K562 (cell line): Measurements from ENCODE around the gene HEPACAM. TPM values are rescaled to one million over a fixed set of nuclear protein-coding genes. Genes with fewer than 3 reads are reported as not detected.

Experiments used
- GABPA ChIP-seq: fragments of 200-800 bp; sonication (Bioruptor generic); conservative IDR thresholded peaks from 2 replicates; pipeline ENCODE4 v1.6.1; 2016; ENCODE audit warnings: low read depth, missing genetic modification characterization, missing compliant biosample characterization
- HDAC1 ChIP-seq, 2 experiments: fragments of 450-650 bp; IDR thresholded peaks; 2 replicates each; pipeline ENCODE4 v1.6.1; 2016 to 2017; ENCODE audit warnings: inconsistent platforms in 1 of 2, mild to moderate bottlenecking in 1 of 2, moderate library complexity in 1 of 2
- HMG20A ChIP-seq: fragments of 450-650 bp; formaldehyde crosslinking; conservative IDR thresholded peaks from 2 replicates; pipeline ENCODE4 v1.4.0; 2020; ENCODE audit warnings: mild to moderate bottlenecking, mixed read lengths
- MAFF ChIP-seq: IDR thresholded peaks from 2 replicates; pipeline ENCODE4 v1.6.1; 2012; ENCODE audit warnings: low read length, improper control_type of control experiment
- SAFB2 ChIP-seq: fragments of 200-400 bp; formaldehyde crosslinking; IDR thresholded peaks from 2 replicates; pipeline ENCODE4 v1.6.1; 2018; ENCODE audit warnings: borderline replicate concordance, low read length, low read depth, moderate library complexity; ENCODE audit not compliant: severe bottlenecking
- SREBF1 ChIP-seq: fragments of 150-350 bp; IDR thresholded peaks from 2 replicates; pipeline ENCODE4 v1.6.1; 2014; ENCODE audit warnings: antibody characterized with exemption, low read depth, low read length, borderline replicate concordance
- ZNF347 ChIP-seq: fragments of 450-650 bp; formaldehyde crosslinking; IDR thresholded peaks from 2 replicates; pipeline ENCODE4 v1.4.0; 2020; ENCODE audit warnings: low read depth, mild to moderate bottlenecking, moderate library complexity
- polyA plus RNA-seq, 8 experiments: library from polyadenylated mRNA; depleted of rRNA in 4 of 8; stranded (reverse) in 5 of 8; unstranded in 3 of 8; fragments of >200 nt; fragmentation: Nextera tagmentation in 2 of 8; fragmentation: Illumina TruSeq in 1 of 8; extraction: Ambion mirVana in 2 of 8; extraction: Trizol in 1 of 8; gene quantifications; 2 replicates each; pipeline versions ENCODE4 v1.2.1 to v1.2.3, GENCODE V29; 2011 to 2014; ENCODE audit warnings: inconsistent platforms in 1 of 8, missing spikeins in 1 of 8
- total RNA-seq, 7 experiments: library from RNA; depleted of rRNA in 6 of 7; stranded (reverse); fragments of >200 nt in 6 of 7; fragmentation: Illumina TruSeq in 2 of 7; extraction: Trizol in 2 of 7; gene quantifications; 2 replicates each; pipeline versions ENCODE4 v1.2.1 to v1.2.3, GENCODE V29; 2011 to 2021; ENCODE audit warnings: low replicate concordance in 1 of 7
- TF ChIP-seq, protein P1 (sequence below): sonication (generic); formaldehyde crosslinking; IDR thresholded peaks from 2 replicates; pipeline ENCODE4 v1.8.0; 2022; ENCODE audit warnings: mild to moderate bottlenecking, missing genetic modification reagents
- TF ChIP-seq, protein P2 (sequence below): sonication (generic); formaldehyde crosslinking; IDR thresholded peaks from 2 replicates; pipeline ENCODE4 v1.8.0; 2022; ENCODE audit warnings: mild to moderate bottlenecking, low read depth, missing genetic modification reagents
- TF ChIP-seq, protein P3 (sequence below): fragments of 450-650 bp; IDR thresholded peaks from 2 replicates; pipeline ENCODE4 v1.6.1; 2018; ENCODE audit warnings: mild to moderate bottlenecking, low read depth; ENCODE audit not compliant: partially characterized antibody
- TF ChIP-seq, protein P4 (sequence below): fragments of 450-650 bp; IDR thresholded peaks from 2 replicates; pipeline ENCODE4 v1.6.1; 2016
- TF ChIP-seq, protein P5 (sequence below), 2 experiments: fragments of 250-450 bp in 1 of 2; fragments of 450-650 bp in 1 of 2; sonication (Bioruptor Pico) in 1 of 2; IDR thresholded peaks; 2 replicates each; pipeline versions ENCODE4 v1.6.1 to v1.8.0; 2016 to 2021; ENCODE audit warnings: mild to moderate bottlenecking in 2 of 2, moderate library complexity in 2 of 2, missing compliant biosample characterization in 1 of 2, missing genetic modification characterization in 1 of 2
- TF ChIP-seq, protein P6 (sequence below): fragments of 450-650 bp; formaldehyde crosslinking; IDR thresholded peaks from 2 replicates; pipeline ENCODE4 v1.4.0; 2022; ENCODE audit warnings: mild to moderate bottlenecking, moderate library complexity
- TF ChIP-seq, protein P7 (sequence below): sonication (generic); formaldehyde crosslinking; IDR thresholded peaks from 2 replicates; pipeline ENCODE4 v1.8.1; 2023; ENCODE audit warnings: mild to moderate bottlenecking, missing genetic modification reagents

Gene HEPACAM
- total and polyA plus RNA-seq, 9 of the 15 experiments (the other 6 are each of a cell fraction or from before 2014, with no cell fraction given) = not detected

DNA sequence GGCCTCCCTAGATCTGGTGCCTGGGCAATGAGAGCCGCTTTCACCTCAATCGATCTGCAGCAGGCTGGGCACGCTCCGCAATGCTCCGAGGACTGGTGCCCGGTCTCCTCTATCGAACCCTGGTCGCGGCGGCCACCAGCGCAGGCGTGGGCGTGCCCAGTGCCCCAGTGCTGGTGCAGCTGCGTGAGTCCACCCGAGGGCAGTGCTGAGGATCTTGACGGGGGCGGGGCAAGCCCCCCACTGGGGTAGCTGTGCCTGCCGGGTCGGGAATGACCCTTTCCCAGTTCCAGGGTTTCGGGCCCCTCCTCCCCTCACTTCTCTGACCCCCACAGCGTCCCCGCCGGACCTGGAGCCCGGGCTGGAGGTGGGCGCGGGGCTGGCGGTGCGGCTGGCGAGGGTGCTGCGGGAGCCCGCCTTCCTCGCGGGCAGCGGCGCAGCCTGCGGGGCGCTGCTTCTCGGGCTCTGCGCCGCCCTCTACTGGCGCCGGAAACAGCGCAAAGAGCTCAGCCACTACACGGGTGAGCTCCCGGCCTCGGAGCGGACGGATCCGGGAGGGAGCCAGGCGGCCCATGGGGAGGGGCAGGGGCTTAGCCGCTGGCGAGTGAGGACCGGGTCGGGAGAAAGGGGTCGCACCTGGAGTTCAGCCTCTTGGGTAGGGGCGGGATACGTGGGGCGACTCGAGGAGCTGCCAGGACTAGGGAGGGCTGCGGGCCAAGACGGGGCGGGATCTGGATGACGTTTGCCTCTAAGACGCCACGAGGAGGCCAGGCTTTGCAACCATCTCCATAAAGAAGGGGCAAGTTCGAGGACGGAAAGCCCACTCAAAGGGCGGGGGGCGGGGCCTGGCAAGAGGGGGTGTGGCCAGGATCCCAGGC is 59.7 kb downstream of the HEPACAM start (continued):
- no peak for TF ChIP-seq SREBF1
- TF ChIP-seq, protein P1, sequence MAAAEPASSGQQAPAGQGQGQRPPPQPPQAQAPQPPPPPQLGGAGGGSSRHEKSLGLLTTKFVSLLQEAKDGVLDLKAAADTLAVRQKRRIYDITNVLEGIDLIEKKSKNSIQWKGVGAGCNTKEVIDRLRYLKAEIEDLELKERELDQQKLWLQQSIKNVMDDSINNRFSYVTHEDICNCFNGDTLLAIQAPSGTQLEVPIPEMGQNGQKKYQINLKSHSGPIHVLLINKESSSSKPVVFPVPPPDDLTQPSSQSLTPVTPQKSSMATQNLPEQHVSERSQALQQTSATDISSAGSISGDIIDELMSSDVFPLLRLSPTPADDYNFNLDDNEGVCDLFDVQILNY (CRISPR knock-in tag) = no peak
- TF ChIP-seq, protein P2, sequence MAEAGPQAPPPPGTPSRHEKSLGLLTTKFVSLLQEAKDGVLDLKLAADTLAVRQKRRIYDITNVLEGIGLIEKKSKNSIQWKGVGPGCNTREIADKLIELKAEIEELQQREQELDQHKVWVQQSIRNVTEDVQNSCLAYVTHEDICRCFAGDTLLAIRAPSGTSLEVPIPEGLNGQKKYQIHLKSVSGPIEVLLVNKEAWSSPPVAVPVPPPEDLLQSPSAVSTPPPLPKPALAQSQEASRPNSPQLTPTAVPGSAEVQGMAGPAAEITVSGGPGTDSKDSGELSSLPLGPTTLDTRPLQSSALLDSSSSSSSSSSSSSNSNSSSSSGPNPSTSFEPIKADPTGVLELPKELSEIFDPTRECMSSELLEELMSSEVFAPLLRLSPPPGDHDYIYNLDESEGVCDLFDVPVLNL (CRISPR knock-in tag) = no peak
- TF ChIP-seq, protein P3, sequence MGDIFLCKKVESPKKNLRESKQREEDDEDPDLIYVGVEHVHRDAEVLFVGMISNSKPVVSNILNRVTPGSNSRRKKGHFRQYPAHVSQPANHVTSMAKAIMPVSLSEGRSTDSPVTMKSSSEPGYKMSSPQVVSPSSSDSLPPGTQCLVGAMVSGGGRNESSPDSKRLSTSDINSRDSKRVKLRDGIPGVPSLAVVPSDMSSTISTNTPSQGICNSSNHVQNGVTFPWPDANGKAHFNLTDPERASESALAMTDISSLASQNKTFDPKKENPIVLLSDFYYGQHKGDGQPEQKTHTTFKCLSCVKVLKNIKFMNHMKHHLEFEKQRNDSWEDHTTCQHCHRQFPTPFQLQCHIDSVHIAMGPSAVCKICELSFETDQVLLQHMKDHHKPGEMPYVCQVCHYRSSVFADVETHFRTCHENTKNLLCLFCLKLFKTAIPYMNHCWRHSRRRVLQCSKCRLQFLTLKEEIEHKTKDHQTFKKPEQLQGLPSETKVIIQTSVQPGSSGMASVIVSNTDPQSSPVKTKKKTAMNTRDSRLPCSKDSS = no peak
- TF ChIP-seq, protein P4, sequence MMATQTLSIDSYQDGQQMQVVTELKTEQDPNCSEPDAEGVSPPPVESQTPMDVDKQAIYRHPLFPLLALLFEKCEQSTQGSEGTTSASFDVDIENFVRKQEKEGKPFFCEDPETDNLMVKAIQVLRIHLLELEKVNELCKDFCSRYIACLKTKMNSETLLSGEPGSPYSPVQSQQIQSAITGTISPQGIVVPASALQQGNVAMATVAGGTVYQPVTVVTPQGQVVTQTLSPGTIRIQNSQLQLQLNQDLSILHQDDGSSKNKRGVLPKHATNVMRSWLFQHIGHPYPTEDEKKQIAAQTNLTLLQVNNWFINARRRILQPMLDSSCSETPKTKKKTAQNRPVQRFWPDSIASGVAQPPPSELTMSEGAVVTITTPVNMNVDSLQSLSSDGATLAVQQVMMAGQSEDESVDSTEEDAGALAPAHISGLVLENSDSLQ = no peak
- TF ChIP-seq SAFB2 = no peak
- TF ChIP-seq, protein P5, sequence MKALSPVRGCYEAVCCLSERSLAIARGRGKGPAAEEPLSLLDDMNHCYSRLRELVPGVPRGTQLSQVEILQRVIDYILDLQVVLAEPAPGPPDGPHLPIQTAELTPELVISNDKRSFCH (CRISPR knock-in tag; IDR thresholded peaks at IDR 0.05) = no peak
- TF ChIP-seq, protein P5 (tag; IDR thresholded peaks at IDR 0.05) = 0 out of 2 replicates have a peak, but pooled peaks have one; percentile 35
- TF ChIP-seq, protein P6, sequence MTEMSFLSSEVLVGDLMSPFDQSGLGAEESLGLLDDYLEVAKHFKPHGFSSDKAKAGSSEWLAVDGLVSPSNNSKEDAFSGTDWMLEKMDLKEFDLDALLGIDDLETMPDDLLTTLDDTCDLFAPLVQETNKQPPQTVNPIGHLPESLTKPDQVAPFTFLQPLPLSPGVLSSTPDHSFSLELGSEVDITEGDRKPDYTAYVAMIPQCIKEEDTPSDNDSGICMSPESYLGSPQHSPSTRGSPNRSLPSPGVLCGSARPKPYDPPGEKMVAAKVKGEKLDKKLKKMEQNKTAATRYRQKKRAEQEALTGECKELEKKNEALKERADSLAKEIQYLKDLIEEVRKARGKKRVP (CRISPR knock-in tag) = no peak
- TF ChIP-seq ZNF347 (CRISPR knock-in tag) = no peak
- TF ChIP-seq MAFF = no peak
- TF ChIP-seq, protein P7, sequence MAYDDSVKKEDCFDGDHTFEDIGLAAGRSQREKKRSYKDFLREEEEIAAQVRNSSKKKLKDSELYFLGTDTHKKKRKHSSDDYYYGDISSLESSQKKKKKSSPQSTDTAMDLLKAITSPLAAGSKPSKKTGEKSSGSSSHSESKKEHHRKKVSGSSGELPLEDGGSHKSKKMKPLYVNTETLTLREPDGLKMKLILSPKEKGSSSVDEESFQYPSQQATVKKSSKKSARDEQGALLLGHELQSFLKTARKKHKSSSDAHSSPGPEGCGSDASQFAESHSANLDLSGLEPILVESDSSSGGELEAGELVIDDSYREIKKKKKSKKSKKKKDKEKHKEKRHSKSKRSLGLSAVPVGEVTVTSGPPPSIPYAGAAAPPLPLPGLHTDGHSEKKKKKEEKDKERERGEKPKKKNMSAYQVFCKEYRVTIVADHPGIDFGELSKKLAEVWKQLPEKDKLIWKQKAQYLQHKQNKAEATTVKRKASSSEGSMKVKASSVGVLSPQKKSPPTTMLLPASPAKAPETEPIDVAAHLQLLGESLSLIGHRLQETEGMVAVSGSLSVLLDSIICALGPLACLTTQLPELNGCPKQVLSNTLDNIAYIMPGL (CRISPR knock-in tag) = peak; percentile 55; the same call in 1 of the 2 replicates
- TF ChIP-seq HDAC1 (IDR thresholded peaks at IDR 0.05) = peak in 1 of 2 experiments; percentile 44; a peak in 1 of 4 replicates
- TF ChIP-seq HMG20A = no peak
- peak; percentile 84 for TF ChIP-seq GABPA (tag)
